ENCODE data around the gene HSPBP1. TPM values are rescaled to one million over a fixed set of nuclear protein-coding genes. Genes with fewer than 3 reads are reported as not detected.
A peak's percentile ranks its signal among the peaks of the same experiment; 100 is the strongest.

HSPBP1 gene
- total RNA-seq, 4 donors from 2014 or later = 24.2 to 48.4 (median 31.2) TPM

- intact Hi-C loops (cut with DNase I) = no loop called here
- no peaks in the 10 kb centered on the region for H3K9me3 ChIP-seq
- WGBS, 2 donors = 54 to 64% methylated on average over 17 to 19 of the region's 19 CpGs
- peaks cover 4% of the 10 kb centered on the region in 2 donors for H3K36me3 ChIP-seq
- H3K27me3 ChIP-seq = no peaks in the 10 kb centered on the region
- TF ChIP-seq POLR2A (IDR thresholded peaks at IDR 0.05) (no peak), CTCF (IDR thresholded peaks at IDR 0.05) (no peak)
- DNase-seq = peak; percentile 49 to 54
- peaks cover 32 to 86% of the 10 kb centered on the region in 2 donors for H3K4me1 ChIP-seq
- peak overlapping the region in 1 of 3 donors; percentile 10 for H3K27ac ChIP-seq
- no peak overlapping the region for H3K4me3 ChIP-seq (replicated peaks in 1 of 3)
Measured at GRCh38 chr19:55251341-55252081, 28.4 kb downstream of the HSPBP1 start.

GRCh38 chr19:55250262-55251036, 29.5 kb downstream of the HSPBP1 start:
- no peak for TF ChIP-seq CTCF (IDR thresholded peaks at IDR 0.05)
- no peak for TF ChIP-seq POLR2A (IDR thresholded peaks at IDR 0.05)
- Histone ChIP-seq H3K36me3 (peaks cover 13% of the 10 kb centered on the region in 2 donors), H3K4me3 (replicated peaks in 1 of 3) (no peak overlapping the region), H3K9me3 (no peaks in the 10 kb centered on the region), H3K27me3 (no peaks in the 10 kb centered on the region), H3K4me1 (peaks cover 22 to 75% of the 10 kb centered on the region in 2 donors), H3K27ac (no peak overlapping the region)
- intact Hi-C loops (cut with DNase I) = no loop called here
- WGBS, 2 donors = 59 to 70% methylated on average over 15 to 18 of the region's 18 CpGs
- peak; percentile 51 to 68 for DNase-seq

GRCh38 chr19:55249841-55250240, 30.1 kb downstream of the HSPBP1 start:
- Histone ChIP-seq H3K36me3 (peaks cover 19% of the 10 kb centered on the region in 2 donors), H3K4me1 (peaks cover 15 to 69% of the 10 kb centered on the region in 2 donors), H3K4me3 (replicated peaks in 1 of 3) (no peak overlapping the region), H3K27me3 (no peaks in the 10 kb centered on the region), H3K9me3 (no peaks in the 10 kb centered on the region), H3K27ac (no peak overlapping the region)
- intact Hi-C loops (cut with DNase I) = no loop called here
- TF ChIP-seq CTCF (IDR thresholded peaks at IDR 0.05) (no peak), POLR2A (IDR thresholded peaks at IDR 0.05) (no peak)
- no peak for DNase-seq
- 72 to 93% methylated on average over 10 of the region's 11 CpGs for WGBS, 2 donors

- no peak for DNase-seq
- intact Hi-C loops (cut with DNase I) = no loop called here
- Histone ChIP-seq H3K4me3 (replicated peaks in 1 of 3) (no peak overlapping the region), H3K27ac (no peak overlapping the region), H3K36me3 (peaks cover 30% of the 10 kb centered on the region in 2 donors), H3K9me3 (no peaks in the 10 kb centered on the region), H3K27me3 (no peaks in the 10 kb centered on the region), H3K4me1 (peaks cover 10 to 57% of the 10 kb centered on the region in 2 donors)
- 85 to 86% methylated on average over 7 to 9 of the region's 9 CpGs for WGBS, 2 donors
- no peak for TF ChIP-seq POLR2A (IDR thresholded peaks at IDR 0.05)
Measured at GRCh38 chr19:55248704-55249103, 31.2 kb downstream of the HSPBP1 start.

- no peak for DNase-seq
- H3K36me3 ChIP-seq = peaks cover 32 to 33% of the 10 kb centered on the region in 2 donors
- H3K4me3 ChIP-seq (replicated peaks in 1 of 3) = no peak overlapping the region
- no peaks in the 10 kb centered on the region for H3K27me3 ChIP-seq
- intact Hi-C loops (cut with DNase I) = no loop called here
- H3K9me3 ChIP-seq = no peaks in the 10 kb centered on the region
- H3K27ac ChIP-seq = no peak overlapping the region
- 82 to 90% methylated on average over 8 to 10 of the region's 10 CpGs for WGBS, 2 donors
- H3K4me1 ChIP-seq = peaks cover 5 to 53% of the 10 kb centered on the region in 2 donors
- TF ChIP-seq CTCF (IDR thresholded peaks at IDR 0.05) (no peak), POLR2A (IDR thresholded peaks at IDR 0.05) (no peak)
Measured at GRCh38 chr19:55248166-55248675, 31.7 kb downstream of the HSPBP1 start.
